Stimulated activated CD8-positive, alpha-beta memory T cell treated with anti-CD3 and anti-CD28 coated beads, Interleukin-12 subunit alpha, Interleukin-12 subunit beta, amount 100 ng/mL, for 4 hours (primary cell): ENCODE results near the gene ALG12.
A peak's percentile ranks its signal among the peaks of the same experiment; 100 is the strongest.
"Not testable (repeated sequence)": the region's sequence is repeated elsewhere in the genome, so short reads cannot be mapped to it uniquely, and the experiment has no call there.

Source experiments
- DNase-seq: peaks from one replicate; pipeline ENCODE4 v3.0.0-alpha.2; 2020; ENCODE audit warnings: low read depth

ALG12 gene

GRCh38 chr22:49866134-49866533 is 52.1 kb downstream of the ALG12 start:
- no peak for DNase-seq

GRCh38 chr22:49865156-49865555 is 53.1 kb downstream of the ALG12 start:
- no peak for DNase-seq

- no peak for DNase-seq
These were observed 54.3 kb downstream of the ALG12 start for GRCh38 chr22:49863931-49864330.

GRCh38 chr22:49862496-49862776 is 55.8 kb downstream of the ALG12 start:
- no peak for DNase-seq

- DNase-seq: no peak
These were observed 56.4 kb downstream of the ALG12 start for GRCh38 chr22:49861642-49862495.

- DNase-seq: no peak
These were observed 59.4 kb downstream of the ALG12 start for GRCh38 chr22:49858827-49859226.

- DNase-seq: no peak
These were observed 61.2 kb downstream of the ALG12 start for GRCh38 chr22:49856766-49857618.

- no peak for DNase-seq
These were observed 61.9 kb downstream of the ALG12 start for GRCh38 chr22:49856343-49856742.

- DNase-seq: no peak
These were observed 62.9 kb downstream of the ALG12 start for GRCh38 chr22:49855251-49855911.

GRCh38 chr22:49853981-49854831 is 64.0 kb downstream of the ALG12 start:
- no peak for DNase-seq

GRCh38 chr22:49852898-49853894 is 65.0 kb downstream of the ALG12 start, which contains the start of gene ZBED4:
Gene ZBED4, plus strand, starts transcription at chr22:49853844. Its CDS starts 29,819 bp downstream, at chr22:49883663.
- peak; percentile 99 for DNase-seq

GRCh38 chr22:49852568-49852897 is 65.7 kb downstream of the ALG12 start:
- not testable (repeated sequence) for DNase-seq

- DNase-seq: no peak
These were observed 67.1 kb downstream of the ALG12 start for GRCh38 chr22:49850959-49851802.
